ENCODE measurements around the gene MTNR1A. TPM values are rescaled to one million over a fixed set of nuclear protein-coding genes. Genes with fewer than 3 reads are reported as not detected.

The MTNR1A gene
- total and polyA plus RNA-seq, 9 of the 15 experiments (the other 6 are each of a cell fraction or from before 2014, with no cell fraction given): 0.09 to 0.12 (median 0.10) TPM; not detected in 5

GRCh38 chr4:186570193-186570996, 15.0 kb upstream of the MTNR1A start:
- Histone ChIP-seq H3K4me3 (no peak overlapping the region), H3K36me3 (ENCODE audit: control insufficient read depth, insufficient read depth, low read length) (no peaks in the 10 kb centered on the region), H2AFZ (ENCODE audit: low read depth, low read length) (0 out of 2 replicates have a peak overlapping the region, but pooled peaks have one; percentile 34), H3K9ac (ENCODE audit: insufficient read depth in 1 of 2, low read depth in 2 of 2, low read length in 2 of 2) (no peak overlapping the region; a peak in 1 of 4 replicates), H4K20me1 (replicated peaks; ENCODE audit: control insufficient read depth, insufficient read depth, low read length) (no peaks in the 10 kb centered on the region), H3K9me1 (ENCODE audit: control insufficient read depth, insufficient read depth, low read length) (no peaks in the 10 kb centered on the region), H3K27ac (ENCODE audit: extremely low read depth, low read depth, low read length) (no peak overlapping the region), H3K9me3 (replicated peaks; ENCODE audit: control insufficient read depth, insufficient read depth, low read depth, low read length) (no peaks in the 10 kb centered on the region), H3K79me2 (ENCODE audit: control insufficient read depth, insufficient read depth, low read length) (no peaks in the 10 kb centered on the region), H3K27me3 (ENCODE audit: control insufficient read depth in 2 of 2, insufficient read depth in 2 of 2, low read length in 2 of 2) (peaks cover 33 to 51% of the 10 kb centered on the region in 2 experiments), H3K4me2 (ENCODE audit: insufficient read depth, low read length) (peak overlapping the region; percentile 38), H3K4me1 (replicated peaks in 1 of 2; ENCODE audit: control insufficient read depth in 2 of 2, insufficient read depth in 2 of 2, low read length in 2 of 2) (no peaks in the 10 kb centered on the region; a peak in 1 of 5 replicates)
- TF ChIP-seq IRF1 (CRISPR knock-in tag; IDR thresholded peaks at IDR 0.05; ENCODE audit: borderline replicate concordance) (no peak), HDAC2 (IDR thresholded peaks at IDR 0.05) (no peak)
- in situ Hi-C loops (cut with MboI): no loop called here
- ATAC-seq (peak; percentile 51; the same call in 2 of the 3 replicates), FAIRE-seq (no peak), DNase-seq (ENCODE audit: extremely low read depth in 1 of 4, low spot score in 3 of 4) (no peak)
- BruUV-seq (replicated peaks): no TSS peak
- ChIA-PET CTCF (ENCODE audit: low intra/inter-chr PET ratio) (no interaction called here), POLR2A (no interaction called here)
- 3% methylated on average over 19 of the region's 23 CpGs for WGBS (ENCODE audit: insufficient coverage, low coverage, missing lambda C conversion rate)
- intact Hi-C loops (cut with micrococcal nuclease): no loop called here
